ENCODE data around the gene OR2AG1.
"Not testable (repeated sequence)": the region's sequence is repeated elsewhere in the genome, so short reads cannot be mapped to it uniquely, and the experiment has no call there.

Gene OR2AG1

GRCh38 chr11:6799402-6799801, 16.6 kb downstream of the OR2AG1 start, which contains the start of gene OR6A2:
OR6A2 (minus strand) TSS chr11:6799689; CDS start chr11:6795708, 3,981 bp downstream.
- no peak for DNase-seq

- not testable (repeated sequence) for DNase-seq
These were observed 18.3 kb downstream of the OR2AG1 start for GRCh38 chr11:6801075-6801474.

- no peak for DNase-seq
These were observed 29.7 kb downstream of the OR2AG1 start for GRCh38 chr11:6812390-6813005.

- no peak for DNase-seq
These were observed 30.8 kb downstream of the OR2AG1 start for GRCh38 chr11:6813656-6814055.

GRCh38 chr11:6817694-6818093, 34.9 kb downstream of the OR2AG1 start:
- no peak for DNase-seq

GRCh38 chr11:6818967-6819366, 36.1 kb downstream of the OR2AG1 start:
- no peak for DNase-seq

- no peak for DNase-seq
These were observed 41.5 kb downstream of the OR2AG1 start for GRCh38 chr11:6824136-6824823.

GRCh38 chr11:6825231-6825744, 42.5 kb downstream of the OR2AG1 start:
- DNase-seq = no peak

- DNase-seq = no peak
These were observed 45.3 kb downstream of the OR2AG1 start for GRCh38 chr11:6828103-6828502.

- no peak for DNase-seq
These were observed 50.5 kb downstream of the OR2AG1 start for GRCh38 chr11:6833356-6833755.

GRCh38 chr11:6834021-6834420, 51.2 kb downstream of the OR2AG1 start:
- no peak for DNase-seq
